Brain pericyte (primary cell): ENCODE results near the gene HERC2.
"Not testable (repeated sequence)": the region's sequence is repeated elsewhere in the genome, so short reads cannot be mapped to it uniquely, and the experiment has no call there.

Source experiments
- DNase-seq: peaks from one replicate; pipeline ENCODE4 v3.0.0-alpha.2; 2012; ENCODE audit warnings: low read depth, low spot score

HERC2 gene

DNA sequence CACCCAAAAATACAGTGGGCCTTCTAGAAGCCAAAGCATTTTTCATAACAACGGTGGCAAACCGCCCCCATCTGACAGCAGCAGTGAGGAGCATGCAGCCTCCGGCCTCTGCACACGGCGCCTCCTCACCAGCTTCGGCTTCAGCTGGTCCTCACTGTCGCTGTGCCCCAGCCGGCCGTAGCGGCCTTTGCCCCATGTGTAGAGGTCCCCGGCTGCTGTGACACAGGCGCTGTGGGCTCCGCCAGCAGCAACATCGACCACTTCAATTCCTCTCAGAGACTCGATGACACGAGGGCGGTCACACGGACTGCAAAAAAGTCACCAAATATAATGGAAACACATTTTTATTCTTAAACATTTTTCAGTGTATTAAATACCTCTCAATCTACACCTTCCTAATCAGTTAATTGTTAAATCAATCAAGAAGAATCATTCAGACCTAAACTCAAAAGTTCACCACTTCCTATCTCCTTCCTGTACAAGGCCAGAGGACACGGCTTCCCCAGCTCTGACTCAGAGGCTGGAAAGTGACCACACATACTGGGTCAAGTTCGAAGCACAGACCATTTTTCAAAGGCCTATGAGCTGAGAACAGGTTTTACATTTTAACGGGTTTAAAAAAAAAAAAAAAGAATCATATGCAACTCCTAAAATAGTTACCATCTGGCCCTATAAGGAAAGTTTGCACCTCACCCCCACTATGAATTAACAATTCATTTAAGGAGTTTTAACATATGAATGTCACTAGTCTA lies 189.3 kb downstream of the HERC2 start:
- no peak for DNase-seq

GRCh38 chr15:28131946-28132345 lies 190.0 kb downstream of the HERC2 start:
- DNase-seq = no peak

- DNase-seq = no peak
These were observed 190.6 kb downstream of the HERC2 start for GRCh38 chr15:28131400-28131799.

GRCh38 chr15:28130651-28131050 lies 191.3 kb downstream of the HERC2 start:
- no peak for DNase-seq

DNA sequence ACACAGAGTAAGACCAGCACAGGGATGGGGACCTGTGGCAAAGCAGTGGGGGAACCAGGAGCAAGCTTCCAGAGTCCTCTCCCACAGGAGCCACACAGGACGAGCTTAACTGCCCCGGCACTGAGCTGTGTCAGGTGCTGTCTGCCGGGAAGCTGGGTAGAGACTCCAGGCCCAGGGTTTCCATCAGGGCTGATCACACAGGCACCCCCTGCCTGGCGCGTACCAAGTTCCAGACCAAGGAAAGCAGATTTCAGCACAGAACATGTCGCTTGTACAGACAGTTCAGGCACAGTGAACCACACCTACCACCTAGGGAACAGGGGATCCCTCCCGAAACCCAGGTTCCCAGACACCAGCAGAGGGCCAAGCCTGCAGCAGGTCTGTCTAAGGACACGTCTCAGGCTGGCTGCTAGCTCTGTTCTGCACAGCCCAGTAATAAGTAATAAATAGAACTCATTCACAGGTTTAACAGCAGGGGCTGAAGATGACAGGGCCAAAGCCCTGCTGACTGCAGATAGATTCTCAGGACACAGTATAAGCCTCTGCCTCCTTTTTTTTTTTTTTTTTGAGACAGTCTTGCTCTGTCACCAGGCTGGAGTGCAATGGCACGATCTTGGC lies 192.6 kb downstream of the HERC2 start:
- no peak for DNase-seq

GRCh38 chr15:28128031-28128430 lies 193.9 kb downstream of the HERC2 start:
- no peak for DNase-seq

DNA sequence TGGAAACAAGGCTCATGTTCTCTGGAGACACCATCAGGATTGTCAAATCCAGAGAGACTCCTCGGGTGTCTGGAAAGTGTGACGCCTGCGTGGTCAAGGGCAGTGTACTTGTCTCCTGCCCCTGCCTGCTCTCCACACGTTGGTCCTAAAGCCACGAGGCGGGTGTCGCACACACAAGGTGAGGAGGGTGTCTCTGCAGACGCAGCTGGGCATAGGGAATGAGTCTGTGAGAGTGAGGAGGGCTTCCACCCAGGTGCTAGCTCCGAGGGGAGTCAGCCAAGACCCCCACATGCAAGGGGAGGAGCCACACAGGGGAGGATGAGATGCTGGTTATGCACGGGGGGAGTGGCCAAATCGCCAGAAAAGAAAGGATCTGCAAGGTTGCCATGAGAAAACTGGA lies 194.9 kb downstream of the HERC2 start:
- DNase-seq = no peak

GRCh38 chr15:28125673-28126651 lies 196.0 kb downstream of the HERC2 start:
- DNase-seq = no peak

- DNase-seq = no peak
These were observed 197.1 kb downstream of the HERC2 start for GRCh38 chr15:28124841-28125240.

- peak; percentile 33 for DNase-seq
These were observed 198.5 kb downstream of the HERC2 start for GRCh38 chr15:28123408-28124023.

GRCh38 chr15:28122038-28122949 lies 199.7 kb downstream of the HERC2 start:
- no peak for DNase-seq

DNA sequence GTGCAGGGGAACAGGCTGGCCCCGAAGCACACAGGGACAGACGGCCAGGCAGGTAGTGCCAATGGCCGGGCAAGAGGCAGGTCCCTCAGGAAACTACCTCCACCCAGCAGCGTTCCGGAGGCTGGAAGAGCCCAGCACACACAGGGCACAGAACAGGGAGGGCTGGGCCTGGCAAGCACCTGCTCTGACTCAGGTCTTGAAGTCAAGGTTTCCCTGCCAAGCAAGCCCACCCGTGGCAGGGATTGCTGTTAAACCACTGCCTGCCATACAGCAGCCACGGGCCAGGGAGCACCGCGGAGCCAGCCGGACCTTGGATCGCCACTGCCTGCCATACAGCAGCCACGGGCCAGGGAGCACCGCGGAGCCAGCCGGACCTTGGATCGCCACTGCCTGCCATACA lies 200.4 kb downstream of the HERC2 start:
- DNase-seq = not testable (repeated sequence)

DNA sequence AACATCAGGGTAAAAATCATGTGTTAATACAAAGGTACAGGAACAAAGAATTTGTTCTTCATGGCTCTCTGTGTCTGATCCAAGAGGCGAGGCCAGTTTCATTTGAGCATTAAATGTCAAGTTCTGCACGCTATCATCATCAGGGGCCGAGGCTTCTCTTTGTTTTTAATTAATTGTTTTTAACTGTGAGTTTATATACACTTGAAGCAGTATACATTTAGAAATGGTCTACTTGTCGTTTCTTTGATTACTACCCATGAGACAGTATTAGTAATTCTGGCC lies 201.7 kb downstream of the HERC2 start:
- no peak for DNase-seq

GRCh38 chr15:28118531-28118930 lies 203.4 kb downstream of the HERC2 start:
- DNase-seq = no peak

DNA sequence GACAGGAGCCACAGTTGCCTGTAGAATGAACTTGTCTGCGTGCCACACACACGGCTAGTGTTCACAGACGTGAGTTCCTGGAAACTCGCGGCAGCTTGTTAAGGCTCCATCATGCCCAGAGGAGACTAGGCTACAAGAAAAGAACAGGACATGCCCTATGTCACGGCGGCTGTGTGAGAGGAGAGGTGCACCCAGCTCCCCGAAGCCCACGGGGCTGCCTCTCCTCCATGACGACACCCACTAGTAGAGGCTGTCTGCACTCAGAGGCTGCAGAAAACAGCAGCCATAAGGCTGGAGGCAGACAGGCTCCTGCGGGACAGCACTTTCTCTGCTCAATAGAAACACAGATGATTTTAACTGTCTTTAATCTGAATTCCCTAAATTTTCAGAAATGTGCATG lies 203.9 kb downstream of the HERC2 start:
- DNase-seq = no peak

GRCh38 chr15:28117432-28117990 lies 204.5 kb downstream of the HERC2 start:
- no peak for DNase-seq

- no peak for DNase-seq
These were observed 205.2 kb downstream of the HERC2 start for GRCh38 chr15:28116521-28117431.

DNA sequence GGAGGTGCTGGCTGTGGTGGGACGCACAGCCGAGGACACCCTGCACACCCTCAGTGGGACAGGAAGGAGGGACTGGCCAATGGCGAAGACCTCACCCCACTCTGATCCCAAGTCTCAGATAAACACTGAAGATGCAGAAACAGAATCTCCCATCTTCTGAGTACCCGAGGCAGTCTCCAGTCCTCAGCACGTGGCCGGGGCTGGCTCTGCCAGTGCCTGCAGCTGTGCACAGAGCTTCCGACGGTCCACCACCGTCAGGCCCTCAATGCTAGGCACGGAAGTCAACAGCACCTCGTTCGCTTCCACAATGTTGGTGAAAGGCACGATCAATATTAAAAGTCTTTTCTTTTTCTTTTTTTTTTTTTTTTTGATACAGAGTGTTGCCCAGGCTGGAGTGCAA lies 206.1 kb downstream of the HERC2 start:
- no peak for DNase-seq
